ENCODE data around the gene PGK1. TPM values are rescaled to one million over a fixed set of nuclear protein-coding genes. Genes with fewer than 3 reads are reported as not detected.
A peak's percentile ranks its signal among the peaks of the same experiment; 100 is the strongest.
"Not testable (repeated sequence)": the region's sequence is repeated elsewhere in the genome, so short reads cannot be mapped to it uniquely, and the experiment has no call there.

Gene PGK1
- 1,039 and 1,063 TPM in 2 replicates for total RNA-seq

GRCh38 chrX:78103623-78104446 lies at the start of gene PGK1:
TSS of gene PGK1 (plus strand) at chrX:78104248. CDS start at chrX:78104341, 93 bp downstream.
- intact Hi-C loops (cut with micrococcal nuclease), result loop anchor here (1.0 to 10.0 kb wide), 10 partner anchors 39 to 1929 kb away; partner anchors contain the start of genes ATP7A, ATRX, COX7B and CYSLTR1
- DNase-seq, result peak; percentile 98
- no peaks in the 10 kb centered on the region for H3K27me3 Mint-ChIP-seq
- H3K27ac Mint-ChIP-seq, result peak within 1 kb of the TSS; percentile 91
- peaks cover 25% of the 10 kb centered on the region for H3K4me1 Mint-ChIP-seq
- H3K4me3 Mint-ChIP-seq, result peak within 1 kb of the TSS; percentile 97
- peaks cover 4% of the 10 kb centered on the region for H3K9me3 Mint-ChIP-seq
- H3K36me3 Mint-ChIP-seq (ENCODE audit: low read depth), result peaks cover 41% of the 10 kb centered on the region

GRCh38 chrX:78063687-78064086 lies 40.4 kb upstream of the PGK1 start:
- Mint-ChIP-seq H3K4me3 (no peak overlapping the region), H3K36me3 (ENCODE audit: low read depth) (no peaks in the 10 kb centered on the region), H3K9me3 (peaks cover 3% of the 10 kb centered on the region), H3K27me3 (no peaks in the 10 kb centered on the region), H3K27ac (no peak overlapping the region), H3K4me1 (peaks cover 13% of the 10 kb centered on the region)
- intact Hi-C loops (cut with micrococcal nuclease), result loop anchor here (10.0 kb wide), 1 partner anchor 99 kb away; the partner anchor contains the start of gene PGAM4
- DNase-seq, result no peak

- Mint-ChIP-seq H3K27ac (no peak overlapping the region), H3K36me3 (ENCODE audit: low read depth) (no peaks in the 10 kb centered on the region), H3K27me3 (no peaks in the 10 kb centered on the region), H3K9me3 (peaks cover 3% of the 10 kb centered on the region), H3K4me1 (peaks cover 13% of the 10 kb centered on the region), H3K4me3 (no peak overlapping the region)
- intact Hi-C loops (cut with micrococcal nuclease), result loop anchor here (10.0 kb wide), 1 partner anchor 99 kb away; the partner anchor contains the start of gene PGAM4
- DNase-seq, result no peak
These were observed 39.9 kb upstream of the PGK1 start for GRCh38 chrX:78064152-78064551.

- DNase-seq, result peak; percentile 65
These were observed 39.1 kb upstream of the PGK1 start for GRCh38 chrX:78064698-78065601.

GRCh38 chrX:78066110-78066509 lies 37.9 kb upstream of the PGK1 start:
- intact Hi-C loops (cut with micrococcal nuclease), result loop anchor here (10.0 kb wide), 1 partner anchor 101 kb away; the partner anchor contains the start of gene PGAM4
- Mint-ChIP-seq H3K9me3 (peaks cover 3% of the 10 kb centered on the region), H3K27me3 (no peaks in the 10 kb centered on the region), H3K4me3 (no peak overlapping the region), H3K27ac (no peak overlapping the region), H3K4me1 (peaks cover 13% of the 10 kb centered on the region), H3K36me3 (ENCODE audit: low read depth) (no peaks in the 10 kb centered on the region)
- no peak for DNase-seq

More at GRCh38 chrX:78064698-78065601, 39.1 kb upstream of the PGK1 start:
- intact Hi-C loops (cut with micrococcal nuclease), result loop anchor here (1.0 to 10.0 kb wide), 5 partner anchors 8 to 166 kb away; partner anchors contain the start of genes ATP7A, COX7B, PGAM4 and PGK1
- H3K27ac Mint-ChIP-seq, result peak overlapping the region; percentile 85
- not testable (repeated sequence) for H3K27me3 Mint-ChIP-seq; H3K9me3 Mint-ChIP-seq; H3K36me3 Mint-ChIP-seq (ENCODE audit: low read depth)
- H3K4me3 Mint-ChIP-seq, result peak overlapping the region; percentile 52
- H3K4me1 Mint-ChIP-seq, result peaks cover 13% of the 10 kb centered on the region

- intact Hi-C loops (cut with micrococcal nuclease), result no loop called here
- Mint-ChIP-seq H3K9me3 (peaks cover 5% of the 10 kb centered on the region), H3K27ac (no peak overlapping the region), H3K4me1 (peaks cover 15% of the 10 kb centered on the region), H3K4me3 (no peak overlapping the region), H3K27me3 (no peaks in the 10 kb centered on the region), H3K36me3 (ENCODE audit: low read depth) (peaks cover 4% of the 10 kb centered on the region)
- DNase-seq, result no peak
These were observed 32.7 kb upstream of the PGK1 start for GRCh38 chrX:78071331-78071730.

GRCh38 chrX:78073147-78074077 lies 30.6 kb upstream of the PGK1 start:
- H3K4me1 Mint-ChIP-seq, result peaks cover 11% of the 10 kb centered on the region
- peak; percentile 80 for DNase-seq
- intact Hi-C loops (cut with micrococcal nuclease), result loop anchor here (1.0 kb wide), 1 partner anchor 8 kb away; no protein-coding TSS in a partner anchor
- H3K27ac Mint-ChIP-seq, result peak overlapping the region; percentile 70
- H3K27me3 Mint-ChIP-seq; H3K36me3 Mint-ChIP-seq (ENCODE audit: low read depth); H3K9me3 Mint-ChIP-seq: not testable (repeated sequence)
- peak overlapping the region; percentile 58 for H3K4me3 Mint-ChIP-seq

- Mint-ChIP-seq H3K36me3 (ENCODE audit: low read depth) (peaks cover 4% of the 10 kb centered on the region), H3K27ac (no peak overlapping the region), H3K27me3 (no peaks in the 10 kb centered on the region), H3K4me3 (no peak overlapping the region), H3K4me1 (peaks cover 11% of the 10 kb centered on the region), H3K9me3 (peaks cover 5% of the 10 kb centered on the region)
- intact Hi-C loops (cut with micrococcal nuclease), result no loop called here
- DNase-seq, result no peak
These were observed 30.0 kb upstream of the PGK1 start for GRCh38 chrX:78074088-78074487.

GRCh38 chrX:78075787-78076389 lies 28.2 kb upstream of the PGK1 start:
- Mint-ChIP-seq H3K36me3 (ENCODE audit: low read depth) (peaks cover 4% of the 10 kb centered on the region), H3K9me3 (peaks cover 5% of the 10 kb centered on the region), H3K27ac (peak overlapping the region; percentile 51), H3K4me3 (peak overlapping the region; percentile 5), H3K4me1 (peaks cover 11% of the 10 kb centered on the region), H3K27me3 (peaks cover 3% of the 10 kb centered on the region)
- intact Hi-C loops (cut with micrococcal nuclease), result no loop called here
- DNase-seq, result no peak

GRCh38 chrX:78081413-78081812 lies 22.6 kb upstream of the PGK1 start:
- H3K27me3 Mint-ChIP-seq; intact Hi-C loops (cut with micrococcal nuclease); H3K27ac Mint-ChIP-seq; DNase-seq; H3K4me1 Mint-ChIP-seq; H3K9me3 Mint-ChIP-seq; H3K36me3 Mint-ChIP-seq (ENCODE audit: low read depth); H3K4me3 Mint-ChIP-seq: not testable (repeated sequence)

- Mint-ChIP-seq H3K27ac (no peak overlapping the region), H3K27me3 (peaks cover 13% of the 10 kb centered on the region), H3K4me1 (peaks cover 4% of the 10 kb centered on the region), H3K4me3 (no peak overlapping the region), H3K9me3 (peaks cover 7% of the 10 kb centered on the region), H3K36me3 (ENCODE audit: low read depth) (no peaks in the 10 kb centered on the region)
- DNase-seq, result peak; percentile 65
- intact Hi-C loops (cut with micrococcal nuclease), result no loop called here
These were observed 11.8 kb upstream of the PGK1 start for GRCh38 chrX:78092296-78092695.

GRCh38 chrX:78098108-78098507 lies 5.9 kb upstream of the PGK1 start:
- H3K27me3 Mint-ChIP-seq, result no peaks in the 10 kb centered on the region
- H3K36me3 Mint-ChIP-seq (ENCODE audit: low read depth), result peaks cover 3% of the 10 kb centered on the region
- DNase-seq, result no peak
- H3K9me3 Mint-ChIP-seq, result peaks cover 4% of the 10 kb centered on the region
- H3K4me1 Mint-ChIP-seq, result peaks cover 16% of the 10 kb centered on the region
- H3K27ac Mint-ChIP-seq, result no peak overlapping the region
- no peak overlapping the region for H3K4me3 Mint-ChIP-seq
- intact Hi-C loops (cut with micrococcal nuclease), result no loop called here

Data from activated CD4-positive, alpha-beta T cell treated with anti-CD3 and anti-CD28 coated beads, Interleukin-2, amount 10 ng/mL, durations not matched to agents 24 days and 14 days (primary cell).